Gastrocnemius medialis (tissue), 4 donors: Measurements from ENCODE around the gene HIBCH.

Source experiments
- POLR2A ChIP-seq, 2 donors: fragments of 450-650 bp; IDR thresholded peaks; one replicate each; pipeline ENCODE4 v1.6.1; 2017; ENCODE audit warnings: antibody characterized with exemption in 2 of 2, mild to moderate bottlenecking in 2 of 2, moderate library complexity in 2 of 2
- TF ChIP-seq, protein P1 (sequence below), 5 experiments: fragments of 450-650 bp in 3 of 5; fragments of 200-600 bp in 2 of 5; sonication (generic) in 2 of 5; IDR thresholded peaks in 4 of 5; conservative IDR thresholded peaks in 1 of 5; 1 replicate in 4 of 5; 2 replicates in 1 of 5; pipeline ENCODE4 v1.5.1; 2016 to 2019; ENCODE audit warnings: antibody characterized with exemption in 5 of 5, mild to moderate bottlenecking in 3 of 5, moderate library complexity in 3 of 5

DNA sequence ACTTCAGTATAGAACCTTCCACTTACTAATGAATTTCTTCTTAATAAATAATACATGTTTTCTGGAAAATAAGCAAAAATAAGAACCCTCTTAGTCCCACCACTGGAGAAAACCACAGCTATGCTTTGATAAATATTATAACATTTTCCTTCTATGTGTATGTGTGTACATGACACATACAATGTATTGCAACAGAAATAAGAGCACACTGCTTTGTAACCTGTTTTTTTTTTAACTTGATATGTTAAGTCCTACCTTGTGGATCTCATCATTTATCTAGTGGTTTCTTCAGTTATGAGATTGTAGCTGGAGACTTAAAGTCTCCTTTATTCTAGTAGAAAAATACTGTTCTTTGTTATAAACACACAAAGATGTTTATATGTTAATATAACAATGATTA is 40.9 kb upstream of the HIBCH start:
- TF ChIP-seq, protein P1, sequence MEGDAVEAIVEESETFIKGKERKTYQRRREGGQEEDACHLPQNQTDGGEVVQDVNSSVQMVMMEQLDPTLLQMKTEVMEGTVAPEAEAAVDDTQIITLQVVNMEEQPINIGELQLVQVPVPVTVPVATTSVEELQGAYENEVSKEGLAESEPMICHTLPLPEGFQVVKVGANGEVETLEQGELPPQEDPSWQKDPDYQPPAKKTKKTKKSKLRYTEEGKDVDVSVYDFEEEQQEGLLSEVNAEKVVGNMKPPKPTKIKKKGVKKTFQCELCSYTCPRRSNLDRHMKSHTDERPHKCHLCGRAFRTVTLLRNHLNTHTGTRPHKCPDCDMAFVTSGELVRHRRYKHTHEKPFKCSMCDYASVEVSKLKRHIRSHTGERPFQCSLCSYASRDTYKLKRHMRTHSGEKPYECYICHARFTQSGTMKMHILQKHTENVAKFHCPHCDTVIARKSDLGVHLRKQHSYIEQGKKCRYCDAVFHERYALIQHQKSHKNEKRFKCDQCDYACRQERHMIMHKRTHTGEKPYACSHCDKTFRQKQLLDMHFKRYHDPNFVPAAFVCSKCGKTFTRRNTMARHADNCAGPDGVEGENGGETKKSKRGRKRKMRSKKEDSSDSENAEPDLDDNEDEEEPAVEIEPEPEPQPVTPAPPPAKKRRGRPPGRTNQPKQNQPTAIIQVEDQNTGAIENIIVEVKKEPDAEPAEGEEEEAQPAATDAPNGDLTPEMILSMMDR (IDR thresholded peaks at IDR 0.05 in 4 of 5, conservative IDR thresholded peaks at IDR 0.05 in 1 of 5), result no peak
- no peak for TF ChIP-seq POLR2A (IDR thresholded peaks at IDR 0.05)
